Liver (tissue), 9 donors: Measurements from ENCODE around the gene ANKRD60. TPM values are rescaled to one million over a fixed set of nuclear protein-coding genes. Genes with fewer than 3 reads are reported as not detected.

Experiments
- DNase-seq: peaks from one replicate; pipeline ENCODE4 v3.0.0-alpha.2; 2017; ENCODE audit warnings: low spot score
- H3K27ac ChIP-seq, 2 donors: one replicate each; pipeline ENCODE4 v1.7.0; 2013; ENCODE audit warnings: inconsistent platforms in 2 of 2, low read length in 2 of 2, control low read depth in 1 of 2, low read depth in 1 of 2, mild to moderate bottlenecking in 1 of 2
- H3K27me3 ChIP-seq, 4 donors: one replicate each; pipeline versions ENCODE4 v1.6.1 to v1.7.0; 2013; ENCODE audit warnings: low read length in 3 of 4, inconsistent platforms in 1 of 4, mild to moderate bottlenecking in 1 of 4, moderate library complexity in 1 of 4; ENCODE audit not compliant: control insufficient read depth in 4 of 4, insufficient read depth in 4 of 4
- H3K36me3 ChIP-seq, 4 donors: one replicate each; pipeline versions ENCODE4 v1.6.1 to v1.7.0; 2013; ENCODE audit warnings: low read length in 3 of 4, mild to moderate bottlenecking in 3 of 4, low read depth in 1 of 4, moderate library complexity in 1 of 4; ENCODE audit not compliant: control insufficient read depth in 4 of 4, insufficient read depth in 3 of 4
- H3K4me1 ChIP-seq, 4 donors: one replicate each; pipeline versions ENCODE4 v1.6.1 to v1.7.0; 2013; ENCODE audit warnings: low read length in 3 of 4, mild to moderate bottlenecking in 3 of 4, moderate library complexity in 1 of 4; ENCODE audit not compliant: control insufficient read depth in 4 of 4, insufficient read depth in 4 of 4
- H3K4me3 ChIP-seq, 3 donors: one replicate each; pipeline versions ENCODE4 v1.6.1 to v1.7.0; 2013; ENCODE audit warnings: low read length in 3 of 3, control low read depth in 1 of 3, low read depth in 1 of 3, mild to moderate bottlenecking in 1 of 3
- H3K9ac ChIP-seq, 2 donors: one replicate each; pipeline ENCODE4 v1.7.0; 2013; ENCODE audit warnings: low read length in 2 of 2, mild to moderate bottlenecking in 2 of 2, moderate library complexity in 2 of 2, control low read depth in 1 of 2, low read depth in 1 of 2
- H3K9me3 ChIP-seq, 4 donors: one replicate each; pipeline versions ENCODE4 v1.6.1 to v1.7.0; 2013; ENCODE audit warnings: low read length in 3 of 4; ENCODE audit not compliant: control insufficient read depth in 4 of 4
- ATF3 ChIP-seq: IDR thresholded peaks from 2 replicates; pipeline ENCODE4 v1.6.1; 2016; ENCODE audit warnings: antibody characterized with exemption
- CTCF ChIP-seq: fragments of 150-350 bp; IDR thresholded peaks from 2 replicates; pipeline ENCODE4 v1.5.1; 2017; ENCODE audit warnings: improper control_type of control experiment, low read depth, low read length; ENCODE audit not compliant: missing input control
- EGR1 ChIP-seq, 2 donors: IDR thresholded peaks; 2 replicates each; pipeline ENCODE4 v1.6.1; 2016 to 2018; ENCODE audit warnings: antibody characterized with exemption in 2 of 2, low read depth in 2 of 2
- FOXA1 ChIP-seq: IDR thresholded peaks from 2 replicates; pipeline ENCODE4 v1.6.1; 2016; ENCODE audit warnings: antibody characterized with exemption
- FOXA2 ChIP-seq: IDR thresholded peaks from 2 replicates; pipeline ENCODE4 v1.6.1; 2016; ENCODE audit warnings: antibody characterized with exemption
- GABPA ChIP-seq, 2 donors: IDR thresholded peaks in 1 of 2; conservative IDR thresholded peaks in 1 of 2; 2 replicates each; pipeline ENCODE4 v1.6.1; 2016; ENCODE audit warnings: antibody characterized with exemption in 2 of 2, mild to moderate bottlenecking in 1 of 2, moderate library complexity in 1 of 2
- HNF4G ChIP-seq: IDR thresholded peaks from 2 replicates; pipeline ENCODE4 v1.6.1; 2016; ENCODE audit warnings: antibody characterized with exemption
- JUND ChIP-seq, 2 donors: IDR thresholded peaks; 2 replicates each; pipeline ENCODE4 v1.6.1; 2016; ENCODE audit warnings: antibody characterized with exemption in 2 of 2
- MAX ChIP-seq: IDR thresholded peaks from 2 replicates; pipeline ENCODE4 v1.6.1; 2016; ENCODE audit warnings: antibody characterized with exemption
- NR2F2 ChIP-seq: IDR thresholded peaks from 2 replicates; pipeline ENCODE4 v1.6.1; 2016; ENCODE audit warnings: antibody characterized with exemption
- RAD21 ChIP-seq, 2 donors: IDR thresholded peaks; 2 replicates each; pipeline ENCODE4 v1.6.1; 2016; ENCODE audit warnings: antibody characterized with exemption in 2 of 2, mild to moderate bottlenecking in 2 of 2
- RXRA ChIP-seq, 2 donors: IDR thresholded peaks; 2 replicates each; pipeline ENCODE4 v1.6.1; 2017 to 2018; ENCODE audit warnings: antibody characterized with exemption in 2 of 2, mild to moderate bottlenecking in 1 of 2
- SP1 ChIP-seq: IDR thresholded peaks from 2 replicates; pipeline ENCODE4 v1.6.1; 2018; ENCODE audit warnings: antibody characterized with exemption, mild to moderate bottlenecking
- TAF1 ChIP-seq: conservative IDR thresholded peaks from 2 replicates; pipeline ENCODE4 v1.6.1; 2016; ENCODE audit warnings: antibody characterized with exemption, mild to moderate bottlenecking
- YY1 ChIP-seq: IDR thresholded peaks from 2 replicates; pipeline ENCODE4 v1.6.1; 2016; ENCODE audit warnings: antibody characterized with exemption, mild to moderate bottlenecking
- ZBTB33 ChIP-seq: IDR thresholded peaks from 2 replicates; pipeline ENCODE4 v1.6.1; 2016; ENCODE audit warnings: antibody characterized with exemption
- WGBS: extraction: QIAGEN DNeasy Blood & Tissue Kit; methylation state at CpG from one replicate; pipeline ENCODE4 v1.1.7; 2013; 5-methylcytosine and 5-hydroxymethylcytosine counted together
- polyA plus RNA-seq, 2 donors: library from polyadenylated mRNA; stranded (reverse) in 1 of 2; unstranded in 1 of 2; fragments of 200-250 nt in 1 of 2; fragments of >200 nt in 1 of 2; fragmentation: Nextera tagmentation in 1 of 2; extraction: Ambion mirVana in 1 of 2; gene quantifications; one replicate each; pipeline versions ENCODE4 v1.2.1 to v1.2.3, GENCODE V29; 2013 to 2015
- total RNA-seq, 2 donors: library from RNA; depleted of rRNA; stranded (reverse); fragments of >200 nt; gene quantifications; one replicate each; pipeline ENCODE4 v1.2.3, GENCODE V29; 2014
- donor health status: healthy.
- donor health status: healthy.
- donor health status: healthy.
- donor health status: healthy.
- donor health status: healthy.

The ANKRD60 gene
- total and polyA plus RNA-seq, 4 donors = not detected

GRCh38 chr20:58240471-58240870 is 12.0 kb upstream of the ANKRD60 start:
- Histone ChIP-seq H3K4me3 (no peak overlapping the region), H3K27me3 (no peaks in the 10 kb centered on the region), H3K27ac (no peak overlapping the region), H3K36me3 (peaks cover 0 to 11% (median 4%) of the 10 kb centered on the region in 4 donors), H3K4me1 (peaks cover 2 to 8% (median 5%) of the 10 kb centered on the region in 4 donors), H3K9me3 (no peaks in the 10 kb centered on the region), H3K9ac (no peak overlapping the region)
- no peak for DNase-seq
- TF ChIP-seq FOXA2 (no peak), CTCF (no peak)
- WGBS = 94% methylated on average over 4 of the region's 4 CpGs

- Histone ChIP-seq H3K9me3 (no peaks in the 10 kb centered on the region), H3K27me3 (no peaks in the 10 kb centered on the region), H3K9ac (no peak overlapping the region), H3K4me3 (no peak overlapping the region), H3K36me3 (peaks cover 0 to 5% (median 2%) of the 10 kb centered on the region in 4 donors), H3K27ac (no peak overlapping the region), H3K4me1 (peaks cover 2 to 8% (median 5%) of the 10 kb centered on the region in 4 donors)
- TF ChIP-seq MAX = no peak
- no peak for TF ChIP-seq RXRA (IDR thresholded peaks at IDR 0.05)
- TF ChIP-seq NR2F2 = no peak
- TF ChIP-seq HNF4G = no peak
- no peak for TF ChIP-seq RAD21 (IDR thresholded peaks at IDR 0.05)
- no peak for TF ChIP-seq YY1
- no peak for TF ChIP-seq GABPA (IDR thresholded peaks at IDR 0.05 in 1 of 2, conservative IDR thresholded peaks at IDR 0.05 in 1 of 2)
- TF ChIP-seq FOXA1 = no peak
- 93% methylated on average over 7 of the region's 7 CpGs for WGBS
- no peak for DNase-seq
Observed at GRCh38 chr20:58239216-58239615, 10.8 kb upstream of the ANKRD60 start.

GRCh38 chr20:58238490-58238889 is 10.0 kb upstream of the ANKRD60 start:
- Histone ChIP-seq H3K4me1 (peaks cover 2 to 8% (median 5%) of the 10 kb centered on the region in 4 donors), H3K9ac (no peak overlapping the region), H3K9me3 (no peaks in the 10 kb centered on the region), H3K36me3 (peaks cover 0 to 4% (median 2%) of the 10 kb centered on the region in 4 donors), H3K27me3 (no peaks in the 10 kb centered on the region), H3K4me3 (no peak overlapping the region), H3K27ac (no peak overlapping the region)
- TF ChIP-seq TAF1 = no peak
- TF ChIP-seq NR2F2 = no peak
- TF ChIP-seq EGR1 (IDR thresholded peaks at IDR 0.05; ENCODE audit: low read depth in 2 of 2) = no peak
- TF ChIP-seq ATF3 = no peak
- TF ChIP-seq ZBTB33 = no peak
- no peak for TF ChIP-seq JUND (IDR thresholded peaks at IDR 0.05)
- TF ChIP-seq SP1 = no peak
- TF ChIP-seq FOXA1 = no peak
- no peak for DNase-seq
- WGBS = 82% methylated on average over 8 of the region's 8 CpGs
